ENCODE data around the gene WNK2.
"Not testable (repeated sequence)": the region's sequence is repeated elsewhere in the genome, so short reads cannot be mapped to it uniquely, and the experiment has no call there.

WNK2 gene

DNA sequence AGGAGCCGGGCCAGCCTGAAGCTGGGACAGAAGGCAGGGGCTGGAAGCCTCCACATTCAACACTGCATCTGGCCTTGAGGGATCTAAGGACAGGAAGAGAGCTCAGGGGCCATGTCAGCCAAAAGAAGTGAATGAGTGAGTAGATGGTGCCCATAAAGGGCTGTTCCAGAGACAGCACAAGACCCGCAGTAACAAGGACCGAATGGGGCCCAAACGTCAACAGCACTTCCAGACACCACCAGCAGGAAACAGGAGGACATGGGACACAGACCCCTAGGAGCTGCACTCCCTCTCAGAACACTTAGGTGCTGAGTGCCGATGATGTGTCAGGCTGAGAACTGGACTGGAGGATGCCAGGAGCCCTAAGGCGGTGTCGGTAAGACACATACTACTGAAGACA is 152.8 kb downstream of the WNK2 start:
- H3K27me3 ChIP-seq (ENCODE audit: control insufficient read depth, insufficient read depth, low read length), result no peaks in the 10 kb centered on the region
- H3K4me3 ChIP-seq (ENCODE audit: low read length), result no peak overlapping the region
- H3K4me1 ChIP-seq (ENCODE audit: control insufficient read depth, insufficient read depth, low read length), result peaks cover 5% of the 10 kb centered on the region
- no peaks in the 10 kb centered on the region for H3K36me3 ChIP-seq (ENCODE audit: control insufficient read depth, insufficient read depth, low read length)
- no peak overlapping the region for H3K9ac ChIP-seq (ENCODE audit: low read length)
- H3K9me3 ChIP-seq (ENCODE audit: control insufficient read depth, low read length), result peaks cover 5% of the 10 kb centered on the region

- H3K9ac ChIP-seq (ENCODE audit: low read length); H3K36me3 ChIP-seq (ENCODE audit: control insufficient read depth, insufficient read depth, low read length); H3K9me3 ChIP-seq (ENCODE audit: control insufficient read depth, low read length); H3K4me1 ChIP-seq (ENCODE audit: control insufficient read depth, insufficient read depth, low read length); H3K27me3 ChIP-seq (ENCODE audit: control insufficient read depth, insufficient read depth, low read length); H3K4me3 ChIP-seq (ENCODE audit: low read length): not testable (repeated sequence)
Observed at GRCh38 chr9:93338196-93338595, 154.3 kb downstream of the WNK2 start.

DNA sequence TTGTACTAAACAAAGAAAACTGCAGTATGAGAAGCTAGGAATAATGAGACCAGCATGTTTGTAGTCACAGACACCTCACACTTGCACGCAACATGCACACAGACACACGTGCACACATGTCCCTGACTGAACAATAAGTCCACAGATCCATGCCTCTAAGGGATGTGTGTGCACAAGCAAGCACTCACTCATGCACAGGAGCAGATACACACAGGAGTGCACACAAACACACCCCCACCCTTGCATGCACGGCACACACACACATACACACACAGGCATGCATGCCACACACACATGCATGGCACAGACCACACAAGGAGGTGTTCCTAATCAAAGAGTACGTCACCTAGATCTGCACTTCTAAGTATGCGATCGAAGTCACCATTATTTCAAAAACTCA is 156.2 kb downstream of the WNK2 start:
- Histone ChIP-seq H3K36me3 (ENCODE audit: control insufficient read depth, insufficient read depth, low read length) (no peaks in the 10 kb centered on the region), H3K9me3 (ENCODE audit: control insufficient read depth, low read length) (peaks cover 5% of the 10 kb centered on the region), H3K4me3 (ENCODE audit: low read length) (no peak overlapping the region), H3K27me3 (ENCODE audit: control insufficient read depth, insufficient read depth, low read length) (no peaks in the 10 kb centered on the region), H3K9ac (ENCODE audit: low read length) (no peak overlapping the region), H3K4me1 (ENCODE audit: control insufficient read depth, insufficient read depth, low read length) (no peaks in the 10 kb centered on the region)

GRCh38 chr9:93341820-93342219 is 157.9 kb downstream of the WNK2 start:
- not testable (repeated sequence) for H3K36me3 ChIP-seq (ENCODE audit: control insufficient read depth, insufficient read depth, low read length); H3K4me3 ChIP-seq (ENCODE audit: low read length)

DNA sequence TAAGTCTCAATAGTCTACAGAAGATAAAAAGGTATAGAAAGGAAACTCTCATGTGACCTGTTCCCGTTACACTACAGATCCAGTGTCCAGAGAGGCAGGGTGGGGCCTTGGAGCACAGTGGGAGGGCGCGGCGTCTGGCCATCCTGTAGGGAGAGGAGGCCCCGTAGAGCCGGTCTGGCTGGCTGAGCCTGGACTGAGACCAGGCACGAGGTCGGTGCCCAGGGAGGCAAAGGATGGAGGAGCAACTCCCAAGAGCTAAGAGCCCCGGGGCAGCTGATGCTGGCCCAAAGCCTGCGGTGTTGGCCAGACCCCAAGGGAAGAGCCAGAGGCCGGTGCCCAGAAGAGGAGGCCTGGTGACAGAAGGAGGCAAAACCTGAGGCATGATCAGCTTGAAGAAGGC is 158.5 kb downstream of the WNK2 start:
- H3K4me1 ChIP-seq (ENCODE audit: control insufficient read depth, insufficient read depth, low read length), result peaks cover 10% of the 10 kb centered on the region
- H3K36me3 ChIP-seq (ENCODE audit: control insufficient read depth, insufficient read depth, low read length); H3K9ac ChIP-seq (ENCODE audit: low read length); H3K9me3 ChIP-seq (ENCODE audit: control insufficient read depth, low read length); H3K4me3 ChIP-seq (ENCODE audit: low read length): not testable (repeated sequence)
- H3K27me3 ChIP-seq (ENCODE audit: control insufficient read depth, insufficient read depth, low read length), result peaks cover 21% of the 10 kb centered on the region

More at GRCh38 chr9:93341820-93342219, 157.9 kb downstream of the WNK2 start:
- not testable (repeated sequence) for H3K9ac ChIP-seq (ENCODE audit: low read length); H3K9me3 ChIP-seq (ENCODE audit: control insufficient read depth, low read length)
- H3K27me3 ChIP-seq (ENCODE audit: control insufficient read depth, insufficient read depth, low read length), result peaks cover 15% of the 10 kb centered on the region
- H3K4me1 ChIP-seq (ENCODE audit: control insufficient read depth, insufficient read depth, low read length), result peaks cover 10% of the 10 kb centered on the region

DNA sequence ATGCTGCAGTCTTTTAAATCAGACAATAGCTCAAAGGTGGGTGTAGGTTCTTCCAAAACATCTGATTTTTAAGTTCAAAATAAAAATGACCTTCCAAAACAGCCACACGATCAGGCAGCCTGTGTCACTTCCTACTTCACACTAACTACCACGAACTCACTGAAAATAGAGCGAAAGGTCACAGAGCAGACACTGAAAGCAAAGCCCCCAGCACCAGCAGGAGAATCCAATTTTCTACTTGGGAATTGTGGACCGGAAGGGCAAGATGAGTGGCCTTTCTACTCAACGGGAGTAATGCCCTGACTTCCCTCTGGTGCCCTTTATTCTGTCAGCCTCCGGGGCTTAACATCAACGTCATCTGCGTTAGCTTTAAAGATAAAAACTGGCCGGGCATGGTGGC is 159.7 kb downstream of the WNK2 start:
- no peak overlapping the region for H3K4me3 ChIP-seq (ENCODE audit: low read length)
- peaks cover 22% of the 10 kb centered on the region for H3K27me3 ChIP-seq (ENCODE audit: control insufficient read depth, insufficient read depth, low read length)
- H3K9ac ChIP-seq (ENCODE audit: low read length), result no peak overlapping the region
- H3K9me3 ChIP-seq (ENCODE audit: control insufficient read depth, low read length), result no peaks in the 10 kb centered on the region
- no peaks in the 10 kb centered on the region for H3K36me3 ChIP-seq (ENCODE audit: control insufficient read depth, insufficient read depth, low read length)
- H3K4me1 ChIP-seq (ENCODE audit: control insufficient read depth, insufficient read depth, low read length), result peaks cover 10% of the 10 kb centered on the region

DNA sequence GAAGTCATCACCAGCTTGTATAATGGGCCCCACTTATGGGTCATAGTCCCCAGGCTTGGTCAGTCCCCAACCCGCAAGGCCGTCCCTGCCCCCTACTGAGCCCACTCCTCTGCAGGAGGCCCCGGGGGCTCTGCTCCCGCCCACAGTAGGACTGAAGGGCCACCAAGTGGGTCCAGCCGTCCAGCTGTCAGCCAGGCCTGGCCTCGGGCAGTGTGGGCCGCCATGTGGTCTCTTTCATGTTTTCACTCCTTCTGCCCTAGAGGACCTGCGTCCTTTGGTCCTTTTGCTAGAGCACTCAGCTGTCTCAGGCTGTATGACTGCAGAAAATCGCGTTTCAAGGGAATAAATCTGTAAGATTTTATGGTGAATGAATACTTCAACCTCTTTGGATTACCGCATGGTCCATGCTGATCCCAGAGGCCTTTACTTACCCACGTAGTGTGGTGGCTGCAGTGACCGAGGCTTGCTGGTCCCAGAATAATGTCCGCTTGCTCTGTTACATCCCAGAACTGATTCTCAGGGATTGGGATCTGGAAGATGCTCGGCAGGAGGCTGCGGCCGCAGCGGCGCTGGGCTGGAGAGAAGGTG is 161.8 kb downstream of the WNK2 start:
- H3K9me3 ChIP-seq (ENCODE audit: control insufficient read depth, low read length), result no peaks in the 10 kb centered on the region
- H3K4me3 ChIP-seq (ENCODE audit: low read length), result peak overlapping the region; percentile 25
- H3K27me3 ChIP-seq (ENCODE audit: control insufficient read depth, insufficient read depth, low read length), result peaks cover 22% of the 10 kb centered on the region
- peak overlapping the region; percentile 31 for H3K9ac ChIP-seq (ENCODE audit: low read length)
- no peaks in the 10 kb centered on the region for H3K36me3 ChIP-seq (ENCODE audit: control insufficient read depth, insufficient read depth, low read length)
- H3K4me1 ChIP-seq (ENCODE audit: control insufficient read depth, insufficient read depth, low read length), result peaks cover 10% of the 10 kb centered on the region

DNA sequence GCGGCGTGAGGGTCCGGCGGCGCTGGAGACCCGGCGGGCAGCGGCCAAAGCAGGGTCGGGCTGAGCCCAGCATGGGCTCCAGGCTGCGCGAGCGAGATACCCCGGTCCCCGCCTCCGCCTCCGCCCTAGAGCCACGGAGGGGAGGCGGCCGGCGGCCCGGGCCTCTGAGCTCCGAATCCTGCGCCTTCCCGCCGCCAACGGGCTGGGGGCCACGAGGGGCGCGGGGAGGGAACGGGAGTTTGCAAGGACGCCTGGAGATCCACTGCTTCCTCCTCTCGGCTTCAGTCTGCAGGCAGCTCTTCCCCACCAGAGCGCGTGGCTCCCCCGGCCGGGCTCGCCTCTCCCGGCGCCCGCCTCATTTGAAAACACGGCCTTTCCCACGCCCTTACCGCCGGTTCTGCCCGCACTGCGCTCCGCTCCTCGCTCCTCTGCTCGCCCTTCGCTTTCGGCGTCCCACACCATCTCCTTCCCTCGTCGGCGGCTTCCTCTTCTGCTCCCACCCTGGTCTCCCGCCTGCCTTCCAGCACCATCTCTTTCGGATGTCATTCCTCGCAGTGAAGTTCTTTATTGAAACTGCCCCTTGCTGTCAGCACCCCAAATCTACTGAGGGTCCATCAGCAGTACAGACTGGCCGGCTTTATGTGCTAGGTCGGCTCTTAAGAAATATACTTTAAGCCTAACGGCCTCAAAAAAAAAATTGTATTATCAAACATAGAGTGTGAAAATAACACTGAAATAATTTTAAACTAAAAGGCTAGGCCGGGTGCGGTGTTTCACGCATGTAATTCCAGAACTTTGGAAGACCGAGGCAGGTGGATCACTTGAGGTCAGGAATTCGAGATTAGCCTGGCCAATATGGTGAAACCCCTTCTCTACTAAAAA is 162.5 kb downstream of the WNK2 start:
- H3K4me3 ChIP-seq (ENCODE audit: low read length), result peak overlapping the region; percentile 25
- no peaks in the 10 kb centered on the region for H3K9me3 ChIP-seq (ENCODE audit: control insufficient read depth, low read length)
- peaks cover 10% of the 10 kb centered on the region for H3K4me1 ChIP-seq (ENCODE audit: control insufficient read depth, insufficient read depth, low read length)
- peak overlapping the region; percentile 31 for H3K9ac ChIP-seq (ENCODE audit: low read length)
- H3K27me3 ChIP-seq (ENCODE audit: control insufficient read depth, insufficient read depth, low read length), result peaks cover 22% of the 10 kb centered on the region
- no peaks in the 10 kb centered on the region for H3K36me3 ChIP-seq (ENCODE audit: control insufficient read depth, insufficient read depth, low read length)

GRCh38 chr9:93347371-93347975 is 163.5 kb downstream of the WNK2 start:
- H3K27me3 ChIP-seq (ENCODE audit: control insufficient read depth, insufficient read depth, low read length), result peaks cover 22% of the 10 kb centered on the region
- H3K4me1 ChIP-seq (ENCODE audit: control insufficient read depth, insufficient read depth, low read length), result peaks cover 10% of the 10 kb centered on the region
- H3K9me3 ChIP-seq (ENCODE audit: control insufficient read depth, low read length); H3K36me3 ChIP-seq (ENCODE audit: control insufficient read depth, insufficient read depth, low read length); H3K4me3 ChIP-seq (ENCODE audit: low read length); H3K9ac ChIP-seq (ENCODE audit: low read length): not testable (repeated sequence)

DNA sequence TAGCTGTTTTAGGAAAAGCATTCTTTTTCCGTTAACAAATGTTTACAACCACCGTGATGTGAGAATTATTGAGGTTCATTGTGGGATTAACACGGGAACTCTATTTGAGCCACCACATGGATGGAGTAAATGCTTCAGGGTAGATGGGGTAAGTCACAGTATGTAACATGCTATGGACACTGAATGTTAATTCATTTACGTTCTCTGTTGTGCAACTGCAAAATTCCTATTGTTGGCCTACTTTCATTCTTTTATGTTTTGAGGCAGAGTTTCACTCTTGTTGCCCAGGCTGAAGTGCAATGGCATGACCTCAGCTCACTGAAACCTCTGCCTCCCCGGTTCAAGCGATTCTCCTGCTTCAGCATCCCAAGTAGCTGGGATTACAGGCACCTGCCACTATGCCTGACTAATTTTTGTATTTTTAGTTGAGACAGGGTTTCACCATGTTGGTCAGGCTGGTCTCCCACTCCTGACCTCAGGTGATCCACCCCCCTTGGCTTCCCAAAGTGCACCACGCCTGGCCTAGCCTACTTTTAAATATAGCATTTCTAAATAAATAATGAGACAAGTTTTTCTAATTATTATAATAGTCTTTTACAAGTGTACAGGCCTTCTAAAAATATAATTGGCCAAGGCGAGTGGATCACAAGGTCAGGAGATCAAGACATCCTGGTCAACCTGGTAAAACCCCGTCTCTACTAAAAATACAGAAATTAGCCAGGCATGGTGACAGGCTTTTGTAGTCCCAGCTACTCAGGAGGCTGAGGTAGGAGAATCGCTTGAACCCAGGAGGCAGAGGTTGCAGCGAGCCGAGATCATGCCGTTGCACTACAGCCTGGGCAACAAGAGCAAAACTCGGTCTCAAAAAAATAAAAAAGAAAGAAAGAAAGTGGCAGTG is 169.7 kb downstream of the WNK2 start:
- not testable (repeated sequence) for H3K27me3 ChIP-seq (ENCODE audit: control insufficient read depth, insufficient read depth, low read length); H3K4me3 ChIP-seq (ENCODE audit: low read length); H3K36me3 ChIP-seq (ENCODE audit: control insufficient read depth, insufficient read depth, low read length); H3K9ac ChIP-seq (ENCODE audit: low read length); H3K9me3 ChIP-seq (ENCODE audit: control insufficient read depth, low read length); H3K4me1 ChIP-seq (ENCODE audit: control insufficient read depth, insufficient read depth, low read length)

- no peaks in the 10 kb centered on the region for H3K27me3 ChIP-seq (ENCODE audit: control insufficient read depth, insufficient read depth, low read length)
- H3K9ac ChIP-seq (ENCODE audit: low read length), result no peak overlapping the region
- no peaks in the 10 kb centered on the region for H3K4me1 ChIP-seq (ENCODE audit: control insufficient read depth, insufficient read depth, low read length)
- no peak overlapping the region for H3K4me3 ChIP-seq (ENCODE audit: low read length)
- no peaks in the 10 kb centered on the region for H3K36me3 ChIP-seq (ENCODE audit: control insufficient read depth, insufficient read depth, low read length)
- no peaks in the 10 kb centered on the region for H3K9me3 ChIP-seq (ENCODE audit: control insufficient read depth, low read length)
Observed at GRCh38 chr9:93354451-93354850, 170.5 kb downstream of the WNK2 start.
